Neural cell (in vitro differentiated cells): ENCODE measurements around the gene SLC29A2.

ENCODE experiments used
- EP300 ChIP-seq: fragments of 450-650 bp; conservative IDR thresholded peaks from 2 replicates; pipeline ENCODE4 v1.6.1; 2014; ENCODE audit warnings: antibody characterized with exemption, mild to moderate bottlenecking, moderate library complexity; ENCODE audit not compliant: poor library complexity, severe bottlenecking
- EZH2 ChIP-seq: fragments of 200-600, 300-800 bp; shearing (Covaris generic), sonication (generic); IDR thresholded peaks from 2 replicates; pipeline ENCODE4 v1.6.1; 2014; ENCODE audit warnings: antibody characterized with exemption, low read length, borderline replicate concordance, mild to moderate bottlenecking; ENCODE audit not compliant: insufficient read depth, poor library complexity, severe bottlenecking
- MXI1 ChIP-seq: fragments of 450-650 bp; conservative IDR thresholded peaks from 2 replicates; pipeline ENCODE4 v1.6.1; 2014; ENCODE audit warnings: antibody characterized with exemption, mild to moderate bottlenecking; ENCODE audit not compliant: poor library complexity, severe bottlenecking
- POLR2AphosphoS5 ChIP-seq: IDR thresholded peaks from 2 replicates; pipeline ENCODE4 v1.6.1; 2012
- RAD21 ChIP-seq: fragments of 450-650 bp; conservative IDR thresholded peaks from 2 replicates; pipeline ENCODE4 v1.6.1; 2014; ENCODE audit warnings: antibody characterized with exemption, mild to moderate bottlenecking, moderate library complexity
- REST ChIP-seq: IDR thresholded peaks from 2 replicates; pipeline ENCODE4 v1.6.1; 2012; ENCODE audit warnings: borderline replicate concordance
- SMC3 ChIP-seq: fragments of 450-650 bp; conservative IDR thresholded peaks from 2 replicates; pipeline ENCODE4 v1.6.1; 2014; ENCODE audit warnings: antibody characterized with exemption, mild to moderate bottlenecking, moderate library complexity; ENCODE audit not compliant: poor library complexity
- TAF1 ChIP-seq: IDR thresholded peaks from 2 replicates; pipeline ENCODE4 v1.6.1; 2012; ENCODE audit warnings: low read depth
- TF ChIP-seq, protein P1 (sequence below): fragments of 450-650 bp; IDR thresholded peaks from 2 replicates; pipeline ENCODE4 v1.5.1; 2014; ENCODE audit warnings: antibody characterized with exemption, mild to moderate bottlenecking, moderate library complexity; ENCODE audit not compliant: poor library complexity, severe bottlenecking

DNA sequence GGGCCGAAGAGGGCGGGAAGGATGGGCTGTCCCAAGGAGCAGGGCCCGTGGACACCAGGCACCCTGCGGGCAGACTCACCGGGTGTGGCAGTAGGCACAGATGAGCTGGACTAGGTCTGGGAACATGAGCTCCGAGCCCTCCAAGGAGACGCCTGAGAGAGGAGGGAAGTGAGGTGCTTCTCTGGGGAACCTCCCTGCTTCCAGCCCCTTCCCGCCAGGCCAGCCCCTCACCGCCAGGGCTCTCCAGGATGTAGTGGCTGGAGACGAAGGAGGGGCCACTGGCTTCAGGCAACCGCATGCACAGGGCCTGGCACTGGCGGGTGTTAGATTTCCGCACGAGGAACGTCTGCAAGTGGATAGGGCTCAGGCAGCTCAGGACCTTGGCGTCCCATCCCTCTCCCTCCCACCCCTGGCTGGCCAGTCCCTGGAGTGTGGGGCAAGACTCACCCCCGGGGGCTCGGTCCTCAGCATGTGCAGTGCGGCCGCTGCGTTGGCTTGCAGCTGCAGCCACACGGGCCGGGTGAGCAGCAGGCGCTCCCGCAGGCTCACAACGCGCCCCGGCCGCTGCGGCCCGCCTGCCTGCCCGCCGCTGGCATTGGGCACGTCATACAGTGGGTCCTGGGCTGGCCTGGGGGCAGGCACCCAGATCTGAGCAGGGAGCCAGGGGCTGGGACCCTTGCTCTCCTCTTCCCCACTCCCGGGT, 35.9 kb downstream of the SLC29A2 start:
- TF ChIP-seq POLR2AphosphoS5 = no peak
- TF ChIP-seq RAD21 = no peak
- TF ChIP-seq EZH2 = no peak
- TF ChIP-seq, protein P1, sequence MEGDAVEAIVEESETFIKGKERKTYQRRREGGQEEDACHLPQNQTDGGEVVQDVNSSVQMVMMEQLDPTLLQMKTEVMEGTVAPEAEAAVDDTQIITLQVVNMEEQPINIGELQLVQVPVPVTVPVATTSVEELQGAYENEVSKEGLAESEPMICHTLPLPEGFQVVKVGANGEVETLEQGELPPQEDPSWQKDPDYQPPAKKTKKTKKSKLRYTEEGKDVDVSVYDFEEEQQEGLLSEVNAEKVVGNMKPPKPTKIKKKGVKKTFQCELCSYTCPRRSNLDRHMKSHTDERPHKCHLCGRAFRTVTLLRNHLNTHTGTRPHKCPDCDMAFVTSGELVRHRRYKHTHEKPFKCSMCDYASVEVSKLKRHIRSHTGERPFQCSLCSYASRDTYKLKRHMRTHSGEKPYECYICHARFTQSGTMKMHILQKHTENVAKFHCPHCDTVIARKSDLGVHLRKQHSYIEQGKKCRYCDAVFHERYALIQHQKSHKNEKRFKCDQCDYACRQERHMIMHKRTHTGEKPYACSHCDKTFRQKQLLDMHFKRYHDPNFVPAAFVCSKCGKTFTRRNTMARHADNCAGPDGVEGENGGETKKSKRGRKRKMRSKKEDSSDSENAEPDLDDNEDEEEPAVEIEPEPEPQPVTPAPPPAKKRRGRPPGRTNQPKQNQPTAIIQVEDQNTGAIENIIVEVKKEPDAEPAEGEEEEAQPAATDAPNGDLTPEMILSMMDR = no peak
- TF ChIP-seq REST = no peak
- TF ChIP-seq SMC3 = no peak
- TF ChIP-seq EP300 = no peak
- no peak for TF ChIP-seq TAF1
- TF ChIP-seq MXI1 = no peak
